ENCODE results near the gene UACA. TPM values are rescaled to one million over a fixed set of nuclear protein-coding genes. Genes with fewer than 3 reads are reported as not detected.
"Not testable (repeated sequence)": the region's sequence is repeated elsewhere in the genome, so short reads cannot be mapped to it uniquely, and the experiment has no call there.

The UACA gene
- total RNA-seq, 2 experiments from 2014 or later, result 0.58 to 1.3 TPM

DNA sequence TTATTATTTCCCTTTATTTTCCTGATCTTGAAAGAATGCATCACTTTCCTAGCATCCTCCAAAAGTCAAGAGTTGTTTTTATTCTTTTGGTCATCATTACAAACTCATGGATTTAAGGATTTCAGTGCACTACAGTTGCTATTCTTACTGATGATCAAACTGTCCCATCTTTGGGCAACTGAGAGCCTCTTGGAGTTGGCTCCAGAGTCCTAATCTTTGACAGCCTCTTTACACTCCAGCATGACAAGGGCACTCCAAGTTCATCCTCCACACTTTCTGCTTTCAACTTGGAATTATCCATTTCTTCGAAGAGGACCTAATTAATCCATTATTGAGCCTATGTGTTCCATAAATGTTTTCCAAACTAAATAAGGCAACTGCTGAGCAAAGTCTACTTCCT is 5.7 kb downstream of the UACA start:
- Mint-ChIP-seq H3K9me3 (no peaks in the 10 kb centered on the region), H3K27me3 (peaks cover 47% of the 10 kb centered on the region), H3K36me3 (ENCODE audit: low read depth) (no peaks in the 10 kb centered on the region), H3K27ac (no peak overlapping the region), H3K4me1 (peaks cover 7% of the 10 kb centered on the region), H3K4me3 (no peak overlapping the region)
- ChIA-PET CTCF (no interaction called here), POLR2A (no interaction called here)
- DNase-seq, result no peak

- Mint-ChIP-seq H3K4me3 (no peak overlapping the region), H3K4me1 (no peaks in the 10 kb centered on the region), H3K36me3 (ENCODE audit: low read depth) (no peaks in the 10 kb centered on the region), H3K27me3 (peaks cover 29% of the 10 kb centered on the region), H3K9me3 (no peaks in the 10 kb centered on the region), H3K27ac (no peak overlapping the region)
- POLR2A ChIA-PET, result no interaction called here
- CTCF ChIA-PET, result no interaction called here
- DNase-seq, result no peak
Observed at GRCh38 chr15:70754862-70755261, 8.5 kb downstream of the UACA start.

- DNase-seq, result no peak
- Mint-ChIP-seq H3K27me3 (peaks cover 19% of the 10 kb centered on the region), H3K36me3 (ENCODE audit: low read depth) (no peaks in the 10 kb centered on the region), H3K4me1 (no peaks in the 10 kb centered on the region), H3K9me3 (no peaks in the 10 kb centered on the region), H3K4me3 (no peak overlapping the region), H3K27ac (no peak overlapping the region)
- CTCF ChIA-PET, result no interaction called here
- POLR2A ChIA-PET, result no interaction called here
Observed at GRCh38 chr15:70753101-70753829, 10.1 kb downstream of the UACA start.

- H3K27me3 Mint-ChIP-seq, result peaks cover 12% of the 10 kb centered on the region
- ChIA-PET POLR2A (no interaction called here), CTCF (no interaction called here)
- no peaks in the 10 kb centered on the region for H3K4me1 Mint-ChIP-seq
- no peak for DNase-seq
- no peaks in the 10 kb centered on the region for H3K9me3 Mint-ChIP-seq
- no peak overlapping the region for H3K4me3 Mint-ChIP-seq
- no peak overlapping the region for H3K27ac Mint-ChIP-seq
- H3K36me3 Mint-ChIP-seq (ENCODE audit: low read depth), result no peaks in the 10 kb centered on the region
Observed at GRCh38 chr15:70752193-70752635, 11.1 kb downstream of the UACA start.

DNA sequence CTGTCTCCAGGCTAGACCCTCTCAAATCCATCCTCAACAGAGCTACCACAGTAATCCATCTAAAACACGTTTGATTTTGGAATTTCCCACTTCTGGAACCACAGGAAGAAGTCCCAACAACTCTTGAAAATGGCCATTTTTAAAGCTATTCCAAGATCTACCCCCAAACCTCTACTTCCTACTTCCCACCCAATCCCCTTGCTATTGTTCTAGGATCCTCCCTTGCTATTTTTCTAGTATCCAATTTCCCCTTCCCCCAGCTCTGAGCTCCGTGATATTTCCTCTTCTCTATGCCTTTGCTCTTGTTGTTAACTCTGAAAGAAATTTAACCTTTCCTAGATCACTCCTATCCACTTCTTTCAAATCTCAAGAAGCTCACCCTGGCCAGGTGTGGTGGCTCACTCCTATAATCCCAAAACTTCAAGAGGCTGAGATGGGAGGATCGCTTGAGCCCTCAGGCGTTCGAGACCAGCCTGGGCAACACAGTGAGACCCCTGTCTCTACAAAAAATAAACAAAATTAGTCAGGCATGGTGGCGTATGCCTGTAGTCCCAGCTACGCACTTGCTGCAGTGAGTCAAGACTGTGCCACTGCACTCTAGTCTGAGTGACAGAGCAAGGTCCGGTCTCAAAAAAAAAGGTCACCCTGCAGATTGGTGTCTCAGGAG is 13.0 kb downstream of the UACA start:
- Mint-ChIP-seq H3K4me1 (no peaks in the 10 kb centered on the region), H3K27ac (no peak overlapping the region), H3K9me3 (no peaks in the 10 kb centered on the region), H3K4me3 (no peak overlapping the region), H3K36me3 (ENCODE audit: low read depth) (no peaks in the 10 kb centered on the region), H3K27me3 (peaks cover 15% of the 10 kb centered on the region)
- ChIA-PET POLR2A (no interaction called here), CTCF (no interaction called here)
- no peak for DNase-seq

GRCh38 chr15:70748281-70748747 is 15.0 kb downstream of the UACA start:
- Mint-ChIP-seq H3K27me3 (peaks cover 13% of the 10 kb centered on the region), H3K9me3 (no peaks in the 10 kb centered on the region), H3K4me3 (no peak overlapping the region), H3K4me1 (no peaks in the 10 kb centered on the region), H3K27ac (no peak overlapping the region), H3K36me3 (ENCODE audit: low read depth) (no peaks in the 10 kb centered on the region)
- ChIA-PET CTCF (no interaction called here), POLR2A (no interaction called here)
- DNase-seq, result no peak

DNA sequence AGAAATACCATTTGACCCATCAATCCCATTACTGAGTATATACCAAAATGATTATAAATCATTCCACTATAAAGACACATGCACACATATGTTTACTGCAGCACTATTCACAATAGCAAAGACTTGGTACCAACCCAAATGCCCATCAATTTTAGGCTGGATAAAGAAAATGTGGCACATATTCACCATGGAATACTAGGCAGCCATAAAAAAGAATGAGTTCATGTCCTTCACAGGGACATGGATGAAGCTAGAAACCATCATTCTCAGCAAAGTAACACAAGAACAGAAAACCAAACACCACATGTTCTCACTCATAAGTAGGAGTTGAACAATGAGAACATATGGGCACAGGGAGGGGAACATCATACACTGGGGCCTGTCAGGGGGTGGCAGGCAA is 16.8 kb downstream of the UACA start:
- H3K4me3 Mint-ChIP-seq; H3K9me3 Mint-ChIP-seq; H3K27ac Mint-ChIP-seq; H3K36me3 Mint-ChIP-seq (ENCODE audit: low read depth); DNase-seq; CTCF ChIA-PET; POLR2A ChIA-PET; H3K4me1 Mint-ChIP-seq: not testable (repeated sequence)
- H3K27me3 Mint-ChIP-seq, result peaks cover 13% of the 10 kb centered on the region

DNA sequence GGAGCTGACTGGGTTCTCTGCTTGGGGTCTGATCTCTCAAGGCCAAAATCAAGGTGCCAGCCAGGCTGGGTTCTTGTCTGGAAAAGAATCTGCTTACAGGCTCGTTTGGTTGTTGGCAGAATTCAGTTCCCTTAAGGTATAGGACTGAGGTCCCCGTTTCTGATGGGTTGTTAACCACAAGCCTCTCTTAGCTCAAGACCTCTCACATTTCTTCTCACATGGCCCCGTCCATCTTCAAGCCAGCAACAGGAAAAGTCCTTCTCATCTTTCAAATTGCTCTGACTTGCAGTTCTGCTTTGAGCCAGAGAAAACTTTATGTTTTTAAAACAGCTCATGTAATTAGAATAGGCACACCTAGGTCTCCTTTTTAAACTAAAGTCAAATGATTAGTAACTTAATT is 20.4 kb downstream of the UACA start:
- no peak overlapping the region for H3K4me3 Mint-ChIP-seq

GRCh38 chr15:70741677-70742293 is 21.6 kb downstream of the UACA start:
- POLR2A ChIA-PET, result no interaction called here
- no peaks in the 10 kb centered on the region for H3K9me3 Mint-ChIP-seq
- no peak for DNase-seq
- no peak overlapping the region for H3K27ac Mint-ChIP-seq
- peaks cover 19% of the 10 kb centered on the region for H3K27me3 Mint-ChIP-seq
- no peaks in the 10 kb centered on the region for H3K4me1 Mint-ChIP-seq
- no peak overlapping the region for H3K4me3 Mint-ChIP-seq
- CTCF ChIA-PET, result no interaction called here
- no peaks in the 10 kb centered on the region for H3K36me3 Mint-ChIP-seq (ENCODE audit: low read depth)

More for the DNA sequence above, 20.4 kb downstream of the UACA start:
- no peak overlapping the region for H3K27ac Mint-ChIP-seq
- H3K4me1 Mint-ChIP-seq, result no peaks in the 10 kb centered on the region
- CTCF ChIA-PET, result no interaction called here
- no peaks in the 10 kb centered on the region for H3K36me3 Mint-ChIP-seq (ENCODE audit: low read depth)
- H3K27me3 Mint-ChIP-seq, result peaks cover 19% of the 10 kb centered on the region
- DNase-seq, result no peak
- H3K9me3 Mint-ChIP-seq, result no peaks in the 10 kb centered on the region
- POLR2A ChIA-PET, result no interaction called here

GRCh38 chr15:70741107-70741531 is 22.2 kb downstream of the UACA start:
- ChIA-PET POLR2A (interaction anchor here (0.6 kb wide), 1 partner anchor 54 kb away, joined by 3 read pairs; no protein-coding TSS in a partner anchor), CTCF (no interaction called here)
- Mint-ChIP-seq H3K36me3 (ENCODE audit: low read depth) (no peaks in the 10 kb centered on the region), H3K4me1 (no peaks in the 10 kb centered on the region), H3K9me3 (no peaks in the 10 kb centered on the region), H3K27me3 (peaks cover 12% of the 10 kb centered on the region), H3K27ac (no peak overlapping the region), H3K4me3 (no peak overlapping the region)
- no peak for DNase-seq

DNA sequence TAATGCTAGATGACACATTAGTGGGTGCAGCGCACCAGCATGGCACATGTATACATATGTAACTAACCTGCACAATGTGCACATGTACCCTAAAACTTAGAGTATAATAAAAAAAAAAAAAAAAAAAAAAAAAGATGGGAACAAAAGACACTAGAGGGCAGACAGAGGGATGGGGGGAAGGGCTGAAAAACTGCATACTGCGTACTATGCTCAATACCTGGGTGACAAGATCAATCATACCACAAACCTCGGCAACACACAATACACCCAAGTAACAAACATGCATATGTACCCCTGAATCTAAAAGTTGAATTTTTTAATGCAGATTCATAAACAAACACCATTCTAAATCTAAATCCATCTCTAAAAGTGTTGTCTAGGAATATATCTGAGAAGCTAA is 28.3 kb downstream of the UACA start:
- H3K27ac Mint-ChIP-seq; H3K27me3 Mint-ChIP-seq; POLR2A ChIA-PET; H3K4me1 Mint-ChIP-seq; DNase-seq; H3K9me3 Mint-ChIP-seq; H3K36me3 Mint-ChIP-seq (ENCODE audit: low read depth); H3K4me3 Mint-ChIP-seq: not testable (repeated sequence)
- CTCF ChIA-PET, result interaction anchor here (0.6 to 0.9 kb wide), 2 partner anchors 77 to 1259 kb away, joined by 3 to 4 read pairs; no protein-coding TSS in a partner anchor

DNA sequence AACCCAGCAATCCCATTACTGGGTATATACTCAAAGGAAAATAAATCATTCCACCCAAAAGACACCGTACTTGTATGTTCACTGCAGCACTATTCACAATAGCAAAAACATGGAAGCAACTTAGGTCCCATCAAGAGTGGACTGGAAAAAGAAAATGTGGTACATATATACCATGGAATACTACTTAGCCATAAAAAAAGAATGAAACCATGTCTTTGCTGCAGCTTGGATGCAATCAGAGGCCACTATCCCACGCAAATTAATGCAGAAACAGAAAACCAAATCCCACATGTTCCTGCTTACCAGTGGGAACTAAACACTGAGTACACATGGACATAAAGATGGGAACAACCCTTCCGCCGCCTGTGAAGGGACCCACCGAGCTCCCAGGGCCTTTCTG is 34.2 kb downstream of the UACA start:
- no peak overlapping the region for H3K4me3 Mint-ChIP-seq
- H3K27ac Mint-ChIP-seq, result no peak overlapping the region
- no peaks in the 10 kb centered on the region for H3K36me3 Mint-ChIP-seq (ENCODE audit: low read depth)
- no peaks in the 10 kb centered on the region for H3K4me1 Mint-ChIP-seq
- POLR2A ChIA-PET, result no interaction called here
- H3K9me3 Mint-ChIP-seq, result no peaks in the 10 kb centered on the region
- no peak for DNase-seq
- peaks cover 17% of the 10 kb centered on the region for H3K27me3 Mint-ChIP-seq
- CTCF ChIA-PET, result no interaction called here

GRCh38 chr15:70726753-70727152 is 36.6 kb downstream of the UACA start:
- no peaks in the 10 kb centered on the region for H3K9me3 Mint-ChIP-seq

More at GRCh38 chr15:70726753-70727152, 36.6 kb downstream of the UACA start:
- Mint-ChIP-seq H3K27ac (no peak overlapping the region), H3K4me3 (no peak overlapping the region), H3K36me3 (ENCODE audit: low read depth) (no peaks in the 10 kb centered on the region), H3K27me3 (peaks cover 21% of the 10 kb centered on the region), H3K4me1 (no peaks in the 10 kb centered on the region)
- ChIA-PET POLR2A (no interaction called here), CTCF (no interaction called here)
- DNase-seq, result no peak

Data from activated CD4-positive, alpha-beta memory T cell treated with anti-CD3 and anti-CD28 coated beads, Interleukin-2, amount 10 ng/mL, durations not matched to agents 7 days and 5 days (primary cell).